Epithelial cell of proximal tubule (primary cell): Measurements from ENCODE around the gene GDPD4. TPM values are rescaled to one million over a fixed set of nuclear protein-coding genes. Genes with fewer than 3 reads are reported as not detected.

Experiments
- DNase-seq: peaks from one replicate; pipeline ENCODE4 v3.0.0-alpha.2; 2011; ENCODE audit warnings: low read depth
- H3K4me3 ChIP-seq: 2 replicates; pipeline ENCODE4 v1.5.1; 2011; ENCODE audit warnings: low read depth, mild to moderate bottlenecking, low read length
- CTCF ChIP-seq: conservative IDR thresholded peaks from 2 replicates; pipeline ENCODE4 v1.5.1; 2012; ENCODE audit warnings: low read depth, mild to moderate bottlenecking, low read length
- total RNA-seq: library from RNA; depleted of rRNA; stranded (reverse); fragments of >200 nt; gene quantifications from 2 replicates; pipeline ENCODE4 v1.2.3, GENCODE V29; 2015

Gene GDPD4
- total RNA-seq, 1 donor from 2014 or later: not detected

GRCh38 chr11:77213029-77213579 lies 88.4 kb downstream of the GDPD4 start:
- no peak for TF ChIP-seq CTCF
- DNase-seq: no peak

GRCh38 chr11:77212314-77213007 lies 89.0 kb downstream of the GDPD4 start:
- TF ChIP-seq CTCF: no peak
- no peak overlapping the region for H3K4me3 ChIP-seq
- DNase-seq: no peak

More at GRCh38 chr11:77213029-77213579, 88.4 kb downstream of the GDPD4 start:
- H3K4me3 ChIP-seq: no peak overlapping the region

GRCh38 chr11:77211594-77212251 lies 89.8 kb downstream of the GDPD4 start:
- no peak for DNase-seq
- no peak for TF ChIP-seq CTCF
- no peak overlapping the region for H3K4me3 ChIP-seq

- H3K4me3 ChIP-seq: no peak overlapping the region
- TF ChIP-seq CTCF: no peak
- no peak for DNase-seq
Measured at GRCh38 chr11:77211040-77211451, 90.4 kb downstream of the GDPD4 start.

GRCh38 chr11:77209663-77210062 lies 91.8 kb downstream of the GDPD4 start:
- DNase-seq: no peak
- no peak overlapping the region for H3K4me3 ChIP-seq
- no peak for TF ChIP-seq CTCF

- TF ChIP-seq CTCF: no peak
- no peak for DNase-seq
Measured at GRCh38 chr11:77208535-77208934, 93.0 kb downstream of the GDPD4 start.

More at GRCh38 chr11:77208535-77208934, 93.0 kb downstream of the GDPD4 start:
- no peak overlapping the region for H3K4me3 ChIP-seq
